Osteoblast (primary cell): ENCODE data around the gene GNL3. TPM values are rescaled to one million over a fixed set of nuclear protein-coding genes. Genes with fewer than 3 reads are reported as not detected.
A peak's percentile ranks its signal among the peaks of the same experiment; 100 is the strongest.
"Not testable (repeated sequence)": the region's sequence is repeated elsewhere in the genome, so short reads cannot be mapped to it uniquely, and the experiment has no call there.

Source experiments
- DNase-seq: peaks from one replicate; pipeline ENCODE4 v3.0.0; 2011; ENCODE audit warnings: low spot score, mixed read lengths; ENCODE audit not compliant: insufficient read length; ENCODE audit errors: missing footprints
- H2AFZ ChIP-seq: 2 replicates; pipeline ENCODE4 v1.6.0; 2011; ENCODE audit warnings: mild to moderate bottlenecking, low read length
- H3K27ac ChIP-seq: 2 replicates; pipeline ENCODE4 v1.5.1; 2011; ENCODE audit warnings: mild to moderate bottlenecking, low read depth, low read length, moderate library complexity
- H3K27me3 ChIP-seq: 2 replicates; pipeline ENCODE4 v1.6.0; 2012; ENCODE audit warnings: mild to moderate bottlenecking, control low read depth, inconsistent platforms, low read length, moderate library complexity; ENCODE audit not compliant: insufficient read depth
- H3K36me3 ChIP-seq: 2 replicates; pipeline ENCODE4 v1.5.1; 2011; ENCODE audit warnings: mild to moderate bottlenecking, low read length, control low read depth, moderate library complexity; ENCODE audit not compliant: insufficient read depth
- H3K4me1 ChIP-seq: 2 replicates; pipeline ENCODE4 v1.5.1; 2011; ENCODE audit warnings: mild to moderate bottlenecking, low read length, control low read depth, moderate library complexity; ENCODE audit not compliant: insufficient read depth
- H3K4me2 ChIP-seq: 2 replicates; pipeline ENCODE4 v1.6.0; 2011; ENCODE audit warnings: mild to moderate bottlenecking, low read length; ENCODE audit not compliant: insufficient read depth
- H3K4me3 ChIP-seq: fragments of 200-600 bp; sonication (generic); 3 replicates; pipeline ENCODE4 v1.5.1; 2012; ENCODE audit warnings: mild to moderate bottlenecking, low read length, inconsistent platforms; ENCODE audit not compliant: insufficient read depth
- H3K79me2 ChIP-seq: 2 replicates; pipeline ENCODE4 v1.6.0; 2012; ENCODE audit warnings: mild to moderate bottlenecking, low read length, control low read depth, inconsistent platforms; ENCODE audit not compliant: insufficient read depth
- H3K9me3 ChIP-seq: 2 replicates; pipeline ENCODE4 v1.5.1; 2011; ENCODE audit warnings: low read depth, low read length, control low read depth
- H4K20me1 ChIP-seq: 2 replicates; pipeline ENCODE4 v1.6.0; 2012; ENCODE audit warnings: mild to moderate bottlenecking, low read length, control low read depth; ENCODE audit not compliant: insufficient read depth
- total RNA-seq: library from RNA; depleted of rRNA; stranded (reverse); fragments of >200 nt; gene quantifications from 2 replicates; pipeline ENCODE4 v1.2.3, GENCODE V29; 2012
- TF ChIP-seq, protein P1 (sequence below): IDR thresholded peaks from 2 replicates; pipeline ENCODE4 v1.5.1; 2011; ENCODE audit warnings: mild to moderate bottlenecking, low read depth, low read length, moderate library complexity; ENCODE audit errors: extremely low read depth

The GNL3 gene
- total RNA-seq, 1 donor = 129 TPM

DNA sequence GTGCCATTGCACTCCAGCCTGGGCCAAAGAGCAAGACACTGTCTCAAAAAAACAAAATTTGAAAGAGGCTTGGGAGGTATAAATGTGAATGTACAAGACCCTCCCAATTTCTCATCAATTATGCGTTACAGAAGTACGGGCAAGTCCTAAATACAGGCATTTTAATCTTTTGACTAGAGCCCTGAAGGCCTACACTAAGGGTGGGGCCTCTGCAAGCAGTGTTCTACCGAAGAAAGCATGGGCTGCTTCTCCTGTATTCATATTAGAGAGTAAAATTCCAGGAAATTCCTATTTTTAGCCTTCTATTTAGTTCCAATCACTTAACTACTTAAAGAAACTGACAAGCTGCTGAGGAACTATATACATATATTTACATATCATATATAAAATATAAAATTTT, 25.8 kb upstream of the GNL3 start:
- Histone ChIP-seq H3K79me2 (peaks cover 13% of the 10 kb centered on the region), H3K27me3 (no peaks in the 10 kb centered on the region), H2AFZ (no peak overlapping the region), H3K4me1 (no peaks in the 10 kb centered on the region), H3K36me3 (peaks cover 64% of the 10 kb centered on the region), H3K4me3 (no peak overlapping the region), H4K20me1 (no peaks in the 10 kb centered on the region), H3K4me2 (no peak overlapping the region), H3K9me3 (no peaks in the 10 kb centered on the region), H3K27ac (no peak overlapping the region)
- DNase-seq = no peak
- TF ChIP-seq, protein P1, sequence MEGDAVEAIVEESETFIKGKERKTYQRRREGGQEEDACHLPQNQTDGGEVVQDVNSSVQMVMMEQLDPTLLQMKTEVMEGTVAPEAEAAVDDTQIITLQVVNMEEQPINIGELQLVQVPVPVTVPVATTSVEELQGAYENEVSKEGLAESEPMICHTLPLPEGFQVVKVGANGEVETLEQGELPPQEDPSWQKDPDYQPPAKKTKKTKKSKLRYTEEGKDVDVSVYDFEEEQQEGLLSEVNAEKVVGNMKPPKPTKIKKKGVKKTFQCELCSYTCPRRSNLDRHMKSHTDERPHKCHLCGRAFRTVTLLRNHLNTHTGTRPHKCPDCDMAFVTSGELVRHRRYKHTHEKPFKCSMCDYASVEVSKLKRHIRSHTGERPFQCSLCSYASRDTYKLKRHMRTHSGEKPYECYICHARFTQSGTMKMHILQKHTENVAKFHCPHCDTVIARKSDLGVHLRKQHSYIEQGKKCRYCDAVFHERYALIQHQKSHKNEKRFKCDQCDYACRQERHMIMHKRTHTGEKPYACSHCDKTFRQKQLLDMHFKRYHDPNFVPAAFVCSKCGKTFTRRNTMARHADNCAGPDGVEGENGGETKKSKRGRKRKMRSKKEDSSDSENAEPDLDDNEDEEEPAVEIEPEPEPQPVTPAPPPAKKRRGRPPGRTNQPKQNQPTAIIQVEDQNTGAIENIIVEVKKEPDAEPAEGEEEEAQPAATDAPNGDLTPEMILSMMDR = no peak

DNA sequence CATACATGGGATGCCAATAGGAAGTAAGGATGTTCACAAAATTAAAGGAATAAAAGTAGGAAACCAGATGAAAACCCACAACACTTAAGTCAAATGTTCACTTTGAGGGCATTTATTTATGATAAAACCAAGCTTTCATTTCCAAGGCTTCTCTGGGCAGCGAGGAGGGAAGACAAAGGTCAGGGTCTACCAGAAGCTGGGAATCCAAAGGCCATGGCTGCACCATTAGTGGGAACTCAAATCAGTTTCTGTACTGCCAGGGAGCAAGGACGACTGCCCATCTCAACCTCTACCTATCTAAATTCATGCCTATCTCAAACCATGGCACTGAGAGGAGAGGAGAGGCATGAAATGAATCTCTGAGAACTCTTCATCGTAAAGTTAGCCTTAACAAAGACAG, 22.7 kb upstream of the GNL3 start:
- H3K79me2 ChIP-seq = peaks cover 21% of the 10 kb centered on the region

DNA sequence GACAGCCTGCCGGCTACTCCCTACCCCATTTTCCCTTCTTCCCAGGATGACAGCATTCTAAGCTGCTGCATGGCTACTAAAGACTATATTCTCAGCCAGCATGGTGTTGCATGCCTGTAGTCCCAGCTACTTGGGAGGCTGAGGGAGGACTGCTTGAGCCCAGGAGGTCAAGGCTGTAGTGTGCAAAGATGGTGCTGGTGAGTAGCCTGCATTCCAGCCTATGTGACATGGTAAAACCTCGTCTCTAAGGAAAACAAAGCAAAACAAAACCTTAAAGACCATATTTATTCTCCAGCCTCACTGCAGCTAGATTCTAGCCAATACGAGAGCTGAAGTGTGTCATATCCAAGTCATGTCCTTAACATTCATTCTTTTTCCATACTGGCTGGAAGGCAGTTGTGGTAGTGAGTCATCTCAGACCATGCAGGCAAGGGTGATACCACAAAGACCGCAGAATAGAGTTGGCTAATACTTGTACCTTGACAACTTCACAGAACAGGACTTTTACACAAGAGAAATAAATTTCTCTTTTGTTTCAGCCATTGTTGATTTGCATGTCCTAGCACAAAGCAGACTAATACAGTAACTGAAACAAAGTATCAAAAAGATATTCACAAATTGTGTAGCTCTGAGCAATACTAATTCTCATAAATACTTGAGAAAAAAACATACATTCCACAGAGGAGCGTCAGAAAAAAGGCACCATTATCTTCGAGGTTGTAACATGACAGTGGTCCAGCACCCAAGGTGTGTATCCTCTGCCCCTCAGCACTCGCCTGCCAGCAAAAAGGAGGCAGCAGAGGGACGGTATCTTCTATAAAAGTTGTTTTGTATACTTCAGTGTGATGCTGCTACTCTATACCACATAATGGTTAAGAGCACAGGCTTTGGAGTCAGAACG, 15.0 kb upstream of the GNL3 start:
- H3K36me3 ChIP-seq = peaks cover 34% of the 10 kb centered on the region
- TF ChIP-seq, protein P1 = no peak
- no peaks in the 10 kb centered on the region for H3K9me3 ChIP-seq
- H3K4me3 ChIP-seq = peak overlapping the region; percentile 34
- H3K4me2 ChIP-seq = peak overlapping the region; percentile 80
- peaks cover 29% of the 10 kb centered on the region for H3K4me1 ChIP-seq
- peaks cover 30% of the 10 kb centered on the region for H3K79me2 ChIP-seq
- peak overlapping the region; percentile 97 for H3K27ac ChIP-seq
- peak; percentile 84 for DNase-seq
- no peaks in the 10 kb centered on the region for H3K27me3 ChIP-seq
- H4K20me1 ChIP-seq = no peaks in the 10 kb centered on the region
- peak overlapping the region; percentile 39 for H2AFZ ChIP-seq

More for the DNA sequence above, 22.7 kb upstream of the GNL3 start:
- no peak overlapping the region for H3K27ac ChIP-seq
- H3K36me3 ChIP-seq = peaks cover 56% of the 10 kb centered on the region
- no peak overlapping the region for H2AFZ ChIP-seq
- DNase-seq = no peak
- H3K27me3 ChIP-seq = no peaks in the 10 kb centered on the region
- no peaks in the 10 kb centered on the region for H3K4me1 ChIP-seq
- no peak overlapping the region for H3K4me2 ChIP-seq
- TF ChIP-seq, protein P1 = no peak
- no peaks in the 10 kb centered on the region for H4K20me1 ChIP-seq
- H3K9me3 ChIP-seq = no peaks in the 10 kb centered on the region
- H3K4me3 ChIP-seq = no peak overlapping the region

DNA sequence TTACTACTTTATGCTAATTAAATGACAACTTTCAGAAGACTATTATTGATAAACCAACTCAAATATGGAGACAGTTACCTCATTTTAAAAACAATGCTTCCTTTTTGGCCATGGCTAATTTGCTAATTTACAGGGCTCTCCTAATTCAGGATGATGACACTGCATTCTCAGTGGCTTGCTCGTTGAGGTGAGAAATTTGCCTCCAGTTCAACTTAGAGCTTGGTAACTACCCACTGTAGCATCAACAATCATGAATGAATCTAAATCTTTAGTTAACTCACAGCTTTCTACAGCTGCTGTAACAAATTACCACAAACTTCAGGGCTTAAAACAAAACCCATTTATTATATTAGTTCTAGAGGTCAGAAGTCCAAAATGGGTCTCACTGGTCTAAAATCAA, 14.2 kb upstream of the GNL3 start:
- TF ChIP-seq, protein P1 = no peak
- Histone ChIP-seq H3K4me3 (peak overlapping the region; percentile 34), H3K27ac (peak overlapping the region; percentile 97)

DNA sequence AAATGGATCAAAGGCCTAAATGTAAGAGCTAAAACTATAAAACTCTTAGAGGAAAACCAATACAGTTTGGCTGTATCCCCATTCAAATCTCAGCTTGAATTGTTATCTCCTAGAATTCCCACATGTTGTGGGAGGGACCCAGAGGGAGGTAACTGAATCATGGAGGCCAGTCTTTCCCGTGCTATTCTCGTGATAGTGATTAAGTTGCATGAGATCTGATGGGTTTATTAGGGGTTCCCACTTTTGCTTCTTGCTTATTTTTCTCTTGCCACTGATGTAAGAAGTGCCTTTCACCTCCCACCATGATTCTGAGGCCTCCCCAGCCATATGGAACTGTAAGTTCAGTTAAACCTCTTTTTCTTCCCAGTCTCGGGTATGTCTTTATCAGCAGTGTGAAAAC, 9.6 kb upstream of the GNL3 start:
- H2AFZ ChIP-seq, H4K20me1 ChIP-seq, H3K9me3 ChIP-seq, H3K27me3 ChIP-seq, DNase-seq, H3K27ac ChIP-seq, H3K4me2 ChIP-seq, H3K4me3 ChIP-seq: not testable (repeated sequence)
- peaks cover 54% of the 10 kb centered on the region for H3K79me2 ChIP-seq
- peaks cover 19% of the 10 kb centered on the region for H3K4me1 ChIP-seq
- H3K36me3 ChIP-seq = peaks cover 56% of the 10 kb centered on the region

More for the DNA sequence above, 14.2 kb upstream of the GNL3 start:
- no peaks in the 10 kb centered on the region for H4K20me1 ChIP-seq
- no peaks in the 10 kb centered on the region for H3K27me3 ChIP-seq
- H3K4me1 ChIP-seq = peaks cover 29% of the 10 kb centered on the region
- H3K9me3 ChIP-seq = no peaks in the 10 kb centered on the region
- peaks cover 35% of the 10 kb centered on the region for H3K79me2 ChIP-seq
- peak overlapping the region; percentile 80 for H3K4me2 ChIP-seq
- DNase-seq = no peak
- no peak overlapping the region for H2AFZ ChIP-seq
- peaks cover 39% of the 10 kb centered on the region for H3K36me3 ChIP-seq
